NT2/D1 (cell line): Measurements from ENCODE around the gene MTRF1.

Experiments used
- SUZ12 ChIP-seq: IDR thresholded peaks from 2 replicates; pipeline ENCODE4 v1.6.1; 2011; ENCODE audit not compliant: insufficient read length, insufficient read depth; ENCODE audit errors: extremely low read depth
- YY1 ChIP-seq: IDR thresholded peaks from 2 replicates; pipeline ENCODE4 v1.6.1; 2011; ENCODE audit not compliant: insufficient read length, insufficient read depth
- ZNF274 ChIP-seq: IDR thresholded peaks from 2 replicates; pipeline ENCODE4 v1.6.1; 2011; ENCODE audit warnings: mild to moderate bottlenecking, low read depth, low read length

GRCh38 chr13:41193469-41193868, 69.9 kb downstream of the MTRF1 start:
- no peak for TF ChIP-seq SUZ12
- TF ChIP-seq YY1, result no peak
- no peak for TF ChIP-seq ZNF274
